NCI-H1417 treated with DMSO at 0.1 percent for 48 hours (cell line): Measurements from ENCODE around the gene ZNF682.
"Not testable (repeated sequence)": the region's sequence is repeated elsewhere in the genome, so short reads cannot be mapped to it uniquely, and the experiment has no call there.

ENCODE experiments used
- DNase-seq: peaks from one replicate; lab custom pipeline; 2025; lab: John Stamatoyannopoulos, UW

The ZNF682 gene

DNA sequence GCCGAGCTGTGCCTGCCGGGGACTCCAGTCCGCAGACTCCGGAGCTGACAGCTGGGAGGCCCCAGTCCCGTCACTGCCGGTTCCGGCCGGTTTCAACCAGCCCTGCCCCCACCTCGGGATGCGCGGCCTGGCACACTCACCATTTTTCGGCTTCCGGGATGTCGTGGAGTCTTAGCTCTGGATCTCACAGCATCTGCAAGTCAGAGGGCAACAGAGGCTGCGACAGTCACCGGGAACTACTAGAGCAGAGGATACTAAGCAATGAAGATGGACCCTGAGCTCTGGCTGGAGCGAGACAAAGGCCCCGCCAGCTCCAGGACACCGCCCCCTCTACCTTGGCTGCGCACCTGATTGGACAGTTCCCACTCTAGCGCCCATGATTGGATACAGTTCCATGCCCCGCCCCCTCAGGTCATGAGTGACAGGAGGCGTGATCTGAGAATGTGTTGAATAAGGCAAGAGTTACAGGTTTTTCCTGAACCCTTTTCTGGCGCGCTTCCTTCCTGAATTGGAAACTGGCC is at the start of gene ZNF682:
Gene ZNF682 (minus strand): TSS at position 303 of the 521 bp plus-strand sequence. CDS start 160 bp downstream, at position 143.
- DNase-seq, result peak; percentile 84

- DNase-seq, result not testable (repeated sequence)
Observed at GRCh38 chr19:20082876-20083275, 43.6 kb upstream of the ZNF682 start.

DNA sequence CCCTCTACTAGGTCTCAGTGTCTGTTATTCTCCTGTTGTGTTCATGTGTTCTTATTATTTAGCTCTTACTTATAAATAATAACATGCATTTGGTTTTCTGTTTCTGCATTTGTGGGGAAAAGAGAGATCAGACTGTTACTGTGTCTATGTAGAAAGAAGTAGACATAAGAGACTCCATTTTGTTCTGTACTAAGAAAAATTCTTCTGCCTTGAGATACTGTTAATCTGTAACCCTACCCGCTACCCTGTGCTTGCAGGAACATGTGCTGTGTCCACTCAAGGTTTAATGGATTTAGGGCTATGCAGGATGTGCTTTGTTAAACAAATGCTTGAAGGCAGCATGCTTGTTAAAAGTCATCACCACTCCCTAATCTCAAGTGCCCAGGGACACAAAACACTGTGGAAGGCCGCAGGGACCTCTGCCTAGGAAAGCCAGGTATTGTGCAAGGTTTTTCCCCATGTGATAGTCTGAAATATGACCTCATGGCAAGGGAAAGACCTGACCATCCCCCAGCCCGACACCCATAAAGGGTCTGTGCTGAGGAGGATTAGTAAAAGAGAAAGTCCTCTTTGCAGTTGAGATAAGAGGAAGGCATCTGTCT is 43.0 kb upstream of the ZNF682 start:
- not testable (repeated sequence) for DNase-seq

GRCh38 chr19:20080656-20081055 is 41.4 kb upstream of the ZNF682 start:
- DNase-seq, result no peak

GRCh38 chr19:20079476-20079875 is 40.2 kb upstream of the ZNF682 start:
- DNase-seq, result no peak

GRCh38 chr19:20078581-20079031 is 39.3 kb upstream of the ZNF682 start:
- DNase-seq, result no peak

DNA sequence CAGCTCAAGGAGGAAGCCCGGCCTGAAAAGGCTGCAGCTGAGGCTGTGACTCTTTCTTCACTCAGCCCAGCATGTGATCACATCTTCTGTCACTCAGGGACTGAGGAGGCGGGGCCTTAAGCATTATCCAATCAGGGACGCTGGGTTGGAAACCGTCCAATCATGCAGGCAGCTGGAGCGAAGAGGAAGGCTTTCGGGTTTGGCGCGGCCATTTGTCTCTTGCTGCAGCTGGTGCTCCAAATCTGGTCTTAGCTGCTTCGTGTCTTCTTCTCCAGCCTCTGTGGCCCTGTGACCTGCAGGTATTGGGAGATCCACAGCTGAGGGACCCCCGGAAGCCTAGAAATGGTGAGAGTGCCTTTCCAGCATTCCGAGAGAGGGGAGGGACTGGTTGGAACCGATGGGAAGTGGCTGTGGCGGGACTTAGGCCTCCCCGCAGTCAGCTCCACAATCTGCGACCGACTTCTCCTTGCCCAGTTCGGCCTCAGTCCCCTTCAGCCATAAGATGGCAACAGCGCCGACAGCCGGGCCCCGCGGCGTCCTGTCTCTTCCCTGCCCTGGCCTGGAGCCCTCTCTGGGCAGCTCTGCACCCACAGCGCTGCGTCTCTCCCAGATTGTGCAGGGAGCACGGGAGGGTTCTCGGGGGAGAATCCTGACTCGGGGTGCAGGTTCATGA is 38.6 kb upstream of the ZNF682 start, which contains the start of gene ZNF90:
Gene ZNF90 (plus strand): TSS at position 210 of the 673 bp plus-strand sequence. CDS start 133 bp downstream, at position 343.
- DNase-seq, result no peak

DNA sequence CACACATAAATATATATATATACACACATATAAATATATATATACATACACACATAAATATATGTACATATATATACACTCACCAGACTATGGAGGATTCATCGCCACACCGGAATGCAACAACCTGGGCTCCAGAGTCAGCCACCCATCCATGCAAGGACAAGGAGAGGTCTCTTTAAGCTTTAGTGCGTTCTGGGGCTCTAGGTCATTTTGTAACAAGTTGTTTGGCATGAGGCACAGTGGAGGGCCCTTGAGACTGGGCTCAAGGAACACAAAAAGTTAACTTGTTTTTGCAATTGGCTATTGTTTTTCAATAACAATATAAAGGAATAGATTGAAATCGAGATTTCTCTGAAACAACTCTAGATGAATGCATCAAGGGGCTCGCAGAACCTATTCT is 33.6 kb upstream of the ZNF682 start:
- no peak for DNase-seq

GRCh38 chr19:20070691-20071090 is 31.4 kb upstream of the ZNF682 start:
- DNase-seq, result no peak

DNA sequence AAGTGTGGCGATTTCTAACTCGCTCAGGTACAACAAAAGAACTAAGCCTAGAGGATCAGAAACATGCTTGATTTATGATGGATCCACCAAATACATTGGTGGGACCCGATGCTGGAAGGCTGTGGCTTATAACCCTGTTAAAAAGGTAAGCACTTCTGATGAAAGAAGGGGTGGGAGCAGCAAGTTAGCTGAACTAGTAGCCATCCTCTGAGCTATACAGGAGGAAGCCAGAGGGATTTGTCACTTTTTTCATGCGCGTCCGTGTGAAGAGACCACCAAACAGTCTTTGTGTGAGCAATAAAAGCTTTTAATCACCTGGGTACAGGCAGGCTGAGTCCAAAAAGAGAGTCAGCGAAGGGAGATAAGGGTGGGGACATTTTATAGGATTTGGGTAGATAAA is 29.3 kb upstream of the ZNF682 start:
- DNase-seq, result not testable (repeated sequence)

GRCh38 chr19:20067943-20068342 is 28.6 kb upstream of the ZNF682 start:
- no peak for DNase-seq

DNA sequence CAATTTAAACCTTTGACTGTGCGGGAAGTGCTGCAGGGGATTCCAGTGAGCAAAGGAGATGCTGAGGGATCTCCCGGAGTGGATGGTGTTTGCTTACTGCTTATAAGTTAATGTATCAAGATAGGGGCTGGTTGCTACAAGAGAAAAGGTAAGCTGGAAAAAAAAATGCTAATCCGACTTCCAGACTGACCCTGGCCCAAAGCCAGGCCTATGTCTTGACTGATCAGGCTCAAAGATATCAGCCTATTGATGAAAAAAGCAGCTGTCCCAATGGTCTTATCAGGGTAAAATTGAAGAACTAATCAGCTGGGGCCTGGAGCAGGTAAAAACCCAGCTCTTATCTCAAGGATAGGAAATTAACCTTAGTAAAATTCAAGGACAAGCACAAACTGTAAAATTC is 27.6 kb upstream of the ZNF682 start:
- no peak for DNase-seq

- no peak for DNase-seq
Observed at GRCh38 chr19:20060282-20060681, 21.0 kb upstream of the ZNF682 start.

DNA sequence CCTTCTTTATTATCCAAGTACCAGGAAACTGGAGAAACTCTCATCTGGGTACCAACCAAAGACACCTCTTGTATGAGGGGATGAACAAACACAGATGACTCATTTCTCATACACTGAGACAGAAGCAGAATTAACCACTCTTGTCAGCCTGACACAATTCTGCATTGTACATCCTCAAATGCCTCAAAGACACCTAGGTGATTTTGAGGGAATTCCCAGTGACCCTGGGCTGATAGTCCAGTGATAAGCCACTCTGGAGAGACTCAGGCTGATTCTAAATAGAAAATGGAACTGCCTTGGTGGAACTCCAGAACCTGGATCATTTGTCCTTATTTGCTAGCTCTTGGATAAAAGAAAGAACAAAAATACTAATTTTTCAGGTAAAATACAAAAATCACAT is 19.4 kb upstream of the ZNF682 start:
- DNase-seq, result not testable (repeated sequence)

DNA sequence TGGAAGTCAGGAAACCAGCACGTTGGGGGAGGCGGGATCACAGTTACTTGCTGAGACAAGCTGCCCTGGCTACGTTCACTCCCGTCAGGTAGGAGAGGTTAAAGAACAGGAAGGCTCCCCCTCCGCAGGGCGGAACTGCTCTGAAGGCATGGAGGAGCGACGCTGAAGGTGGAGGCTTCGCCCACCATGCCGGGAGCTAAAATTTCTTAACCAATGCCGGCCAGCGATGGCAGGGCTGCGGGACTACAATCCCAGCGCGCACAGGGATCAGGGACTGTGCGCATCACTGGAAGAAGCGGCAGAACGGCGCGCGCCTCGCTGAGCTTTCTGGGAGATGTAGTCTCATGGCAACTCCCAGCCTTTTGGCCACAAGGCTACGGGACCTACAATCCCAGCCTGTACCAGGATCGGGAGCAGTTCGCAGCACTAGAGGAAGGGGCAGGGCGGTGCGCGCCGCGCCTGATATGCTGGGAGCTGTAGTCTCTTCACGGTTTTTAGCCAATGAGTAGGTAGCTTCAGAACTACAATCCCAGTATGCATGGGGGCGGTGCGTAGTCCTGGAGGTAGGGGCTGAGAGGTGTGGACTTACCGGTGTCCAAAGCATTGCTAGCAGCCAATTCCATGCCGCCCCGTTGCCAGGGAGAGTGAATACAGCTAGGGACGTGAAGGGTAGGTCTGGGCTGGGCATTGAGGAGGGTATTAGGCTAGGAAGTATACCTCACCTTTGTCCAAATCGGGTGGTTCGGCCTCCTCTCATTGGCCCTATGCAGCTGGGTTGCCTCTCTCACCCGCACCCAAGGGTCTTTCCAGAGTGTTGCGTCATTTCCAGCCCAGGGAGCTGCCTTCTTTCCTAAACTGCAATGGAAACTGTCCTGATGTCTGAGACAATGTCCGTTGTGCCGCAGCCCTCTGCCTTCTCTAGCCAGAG is 12.8 kb upstream of the ZNF682 start:
- DNase-seq, result peak; percentile 77

DNA sequence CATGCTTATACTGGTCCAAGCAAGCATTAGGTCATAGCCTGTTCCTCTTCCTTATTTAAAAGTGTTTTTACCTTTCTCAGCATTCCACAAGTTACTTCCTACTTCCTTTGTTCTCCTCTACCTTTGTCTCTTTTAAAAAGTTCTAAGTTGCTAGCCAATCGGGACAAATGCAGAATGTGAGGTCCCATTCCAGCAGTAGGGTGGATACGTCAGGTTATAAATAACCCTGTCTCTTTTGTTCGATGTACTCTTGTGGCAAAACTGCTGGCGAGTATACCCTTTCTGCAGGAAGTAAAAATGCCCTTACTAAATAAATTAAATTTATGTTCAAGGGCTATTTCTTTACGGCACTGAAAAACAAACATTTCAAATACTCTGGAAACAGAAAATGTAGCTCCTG is 6.4 kb upstream of the ZNF682 start:
- not testable (repeated sequence) for DNase-seq

DNA sequence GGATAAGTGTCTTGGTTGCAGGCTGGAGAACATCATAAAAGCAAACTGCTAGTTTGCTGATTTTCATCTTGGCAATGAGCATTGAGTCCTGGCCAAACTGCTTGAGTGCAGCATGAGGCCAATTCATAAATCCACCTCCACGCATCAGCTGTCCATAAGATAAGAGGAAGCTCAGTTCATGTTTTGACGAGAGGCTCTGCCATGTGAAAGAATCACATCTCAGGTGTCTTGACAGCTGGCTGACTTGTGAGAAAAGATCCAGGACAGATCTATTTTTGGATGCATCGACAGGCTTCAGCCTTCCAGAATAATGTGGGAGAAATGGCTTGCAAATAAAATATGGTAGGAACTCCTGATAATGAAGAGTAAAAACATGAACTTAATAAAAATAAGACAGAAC is 5.4 kb upstream of the ZNF682 start:
- DNase-seq, result no peak

- no peak for DNase-seq
Observed at GRCh38 chr19:20038358-20039202, 725 bp downstream of the ZNF682 start.

DNA sequence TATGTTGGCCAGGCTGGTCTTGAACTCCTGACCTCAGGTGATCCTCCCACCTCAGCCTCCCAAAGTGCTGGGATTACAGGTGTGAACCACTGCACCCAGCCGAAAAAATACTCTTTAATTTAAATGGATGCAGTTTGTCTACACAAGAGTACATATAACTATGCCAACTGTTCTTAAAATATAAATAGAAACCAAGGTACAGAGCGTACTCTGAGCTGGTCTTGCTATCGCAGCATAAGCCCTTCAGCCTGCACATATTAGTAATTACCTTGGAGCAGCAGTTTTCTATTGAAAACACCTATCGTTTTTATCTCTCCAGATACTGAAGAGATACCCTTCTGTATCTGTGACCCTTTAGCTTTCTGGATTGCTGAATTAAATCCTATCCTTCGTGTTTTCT is 3.4 kb downstream of the ZNF682 start:
- no peak for DNase-seq

DNA sequence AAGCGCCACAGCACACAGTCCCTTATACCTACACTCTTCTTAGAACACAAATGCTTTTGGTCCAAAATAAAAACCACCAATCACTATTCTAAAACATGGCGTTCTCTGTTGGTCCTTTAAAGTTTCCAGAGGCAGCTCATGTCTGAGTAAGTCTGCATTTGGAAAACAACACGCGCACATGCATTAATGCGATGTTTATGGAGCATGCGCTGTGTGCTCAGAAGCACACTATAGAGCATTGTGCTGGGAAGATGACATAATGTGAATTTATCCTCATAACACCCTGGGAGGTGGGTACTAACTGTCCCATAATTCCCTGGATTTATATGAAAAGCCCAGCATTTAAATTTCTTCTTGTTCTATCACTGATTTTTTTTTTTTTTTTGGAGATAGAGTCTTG is 10.7 kb downstream of the ZNF682 start:
- DNase-seq, result no peak

- DNase-seq, result no peak
Observed at GRCh38 chr19:20005741-20006140, 33.6 kb downstream of the ZNF682 start.
